ENCODE results near the gene CITED4. TPM values are rescaled to one million over a fixed set of nuclear protein-coding genes. Genes with fewer than 3 reads are reported as not detected.

Gene CITED4
- total RNA-seq, 1 donor from 2014 or later = 3.8 TPM

GRCh38 chr1:40894455-40894854 lies 32.3 kb upstream of the CITED4 start:
- Mint-ChIP-seq H3K4me3 (ENCODE audit: unreplicated experiment) (no peak overlapping the region), H3K4me1 (ENCODE audit: low read depth, unreplicated experiment) (no peaks in the 10 kb centered on the region), H3K27me3 (ENCODE audit: unreplicated experiment) (peaks cover 7% of the 10 kb centered on the region), H3K27ac (ENCODE audit: unreplicated experiment) (no peak overlapping the region), H3K36me3 (ENCODE audit: unreplicated experiment) (peaks cover 22% of the 10 kb centered on the region), H3K9me3 (ENCODE audit: unreplicated experiment) (peaks cover 8% of the 10 kb centered on the region)
- DNase-seq = no peak
- TF ChIP-seq CTCF (IDR thresholded peaks at IDR 0.05; ENCODE audit: partially characterized antibody, unreplicated experiment) = no peak

- peaks cover 7% of the 10 kb centered on the region for H3K27me3 Mint-ChIP-seq (ENCODE audit: unreplicated experiment)
- no peak for TF ChIP-seq CTCF (IDR thresholded peaks at IDR 0.05; ENCODE audit: partially characterized antibody, unreplicated experiment)
- peaks cover 22% of the 10 kb centered on the region for H3K36me3 Mint-ChIP-seq (ENCODE audit: unreplicated experiment)
- H3K9me3 Mint-ChIP-seq (ENCODE audit: unreplicated experiment) = peaks cover 8% of the 10 kb centered on the region
- no peak for DNase-seq
- H3K4me3 Mint-ChIP-seq (ENCODE audit: unreplicated experiment) = no peak overlapping the region
- H3K27ac Mint-ChIP-seq (ENCODE audit: unreplicated experiment) = no peak overlapping the region
- H3K4me1 Mint-ChIP-seq (ENCODE audit: low read depth, unreplicated experiment) = no peaks in the 10 kb centered on the region
Observed at GRCh38 chr1:40893946-40894345, 31.8 kb upstream of the CITED4 start.

GRCh38 chr1:40892354-40892753 lies 30.2 kb upstream of the CITED4 start:
- peaks cover 10% of the 10 kb centered on the region for H3K9me3 Mint-ChIP-seq (ENCODE audit: unreplicated experiment)
- peaks cover 11% of the 10 kb centered on the region for H3K27me3 Mint-ChIP-seq (ENCODE audit: unreplicated experiment)
- peaks cover 22% of the 10 kb centered on the region for H3K36me3 Mint-ChIP-seq (ENCODE audit: unreplicated experiment)
- DNase-seq = no peak
- no peak for TF ChIP-seq CTCF (IDR thresholded peaks at IDR 0.05; ENCODE audit: partially characterized antibody, unreplicated experiment)
- H3K27ac Mint-ChIP-seq (ENCODE audit: unreplicated experiment) = no peak overlapping the region
- no peaks in the 10 kb centered on the region for H3K4me1 Mint-ChIP-seq (ENCODE audit: low read depth, unreplicated experiment)
- no peak overlapping the region for H3K4me3 Mint-ChIP-seq (ENCODE audit: unreplicated experiment)

- TF ChIP-seq CTCF (IDR thresholded peaks at IDR 0.05; ENCODE audit: partially characterized antibody, unreplicated experiment) = no peak
- no peak overlapping the region for H3K4me3 Mint-ChIP-seq (ENCODE audit: unreplicated experiment)
- peaks cover 12% of the 10 kb centered on the region for H3K9me3 Mint-ChIP-seq (ENCODE audit: unreplicated experiment)
Observed at GRCh38 chr1:40890771-40891170, 28.6 kb upstream of the CITED4 start.

GRCh38 chr1:40887652-40888051 lies 25.5 kb upstream of the CITED4 start:
- H3K27ac Mint-ChIP-seq (ENCODE audit: unreplicated experiment) = no peak overlapping the region
- no peak for TF ChIP-seq CTCF (IDR thresholded peaks at IDR 0.05; ENCODE audit: partially characterized antibody, unreplicated experiment)
- H3K36me3 Mint-ChIP-seq (ENCODE audit: unreplicated experiment) = peaks cover 12% of the 10 kb centered on the region
- H3K9me3 Mint-ChIP-seq (ENCODE audit: unreplicated experiment) = peaks cover 4% of the 10 kb centered on the region
- no peaks in the 10 kb centered on the region for H3K4me1 Mint-ChIP-seq (ENCODE audit: low read depth, unreplicated experiment)
- H3K27me3 Mint-ChIP-seq (ENCODE audit: unreplicated experiment) = peaks cover 25% of the 10 kb centered on the region
- DNase-seq = no peak
- no peak overlapping the region for H3K4me3 Mint-ChIP-seq (ENCODE audit: unreplicated experiment)

More at GRCh38 chr1:40890771-40891170, 28.6 kb upstream of the CITED4 start:
- DNase-seq = no peak
- Mint-ChIP-seq H3K36me3 (ENCODE audit: unreplicated experiment) (peaks cover 28% of the 10 kb centered on the region), H3K4me1 (ENCODE audit: low read depth, unreplicated experiment) (no peaks in the 10 kb centered on the region), H3K27me3 (ENCODE audit: unreplicated experiment) (peaks cover 21% of the 10 kb centered on the region), H3K27ac (ENCODE audit: unreplicated experiment) (no peak overlapping the region)

Data from glutamatergic neuron (in vitro differentiated cells).